Coronary artery (tissue), 2 donors: Measurements from ENCODE around the gene CASZ1.

Experiments used
- DNase-seq: peaks from one replicate; pipeline ENCODE4 v3.0.0-alpha.2; 2017; ENCODE audit warnings: low spot score
- H3K27ac ChIP-seq, 2 donors: fragments of 200-600 bp; sonication (generic); one replicate each; pipeline ENCODE4 v1.5.1; 2016 to 2019
- H3K4me3 ChIP-seq: fragments of 200-600 bp; sonication (generic); 2 replicates; pipeline ENCODE4 v1.5.1; 2016; ENCODE audit warnings: mild to moderate bottlenecking, moderate library complexity
- CTCF ChIP-seq: fragments of 200-600 bp; sonication (generic); IDR thresholded peaks from one replicate; pipeline ENCODE4 v1.5.1; 2019; ENCODE audit warnings: antibody characterized with exemption

CASZ1 gene

GRCh38 chr1:10610901-10611600 is 185.4 kb downstream of the CASZ1 start:
- Histone ChIP-seq H3K4me3 (no peak overlapping the region), H3K27ac (no peak overlapping the region)
- peak; percentile 41 for DNase-seq
- TF ChIP-seq CTCF: no peak

- no peak overlapping the region for H3K27ac ChIP-seq
- H3K4me3 ChIP-seq: no peak overlapping the region
- TF ChIP-seq CTCF: no peak
- no peak for DNase-seq
Measured at GRCh38 chr1:10608690-10609089, 187.8 kb downstream of the CASZ1 start.

GRCh38 chr1:10607228-10607627 is 189.2 kb downstream of the CASZ1 start:
- DNase-seq: no peak
- no peak for TF ChIP-seq CTCF
- H3K27ac ChIP-seq: no peak overlapping the region
- H3K4me3 ChIP-seq: no peak overlapping the region

- DNase-seq: peak; percentile 50
- Histone ChIP-seq H3K27ac (no peak overlapping the region), H3K4me3 (no peak overlapping the region)
- TF ChIP-seq CTCF: no peak
Measured at GRCh38 chr1:10606064-10606463, 190.4 kb downstream of the CASZ1 start.

- DNase-seq: no peak
- Histone ChIP-seq H3K27ac (no peak overlapping the region), H3K4me3 (no peak overlapping the region)
- TF ChIP-seq CTCF: no peak
Measured at GRCh38 chr1:10604966-10605365, 191.5 kb downstream of the CASZ1 start.

GRCh38 chr1:10602936-10603335 is 193.5 kb downstream of the CASZ1 start:
- no peak overlapping the region for H3K27ac ChIP-seq
- no peak for TF ChIP-seq CTCF
- no peak for DNase-seq
- no peak overlapping the region for H3K4me3 ChIP-seq

- no peak for DNase-seq
- Histone ChIP-seq H3K27ac (no peak overlapping the region), H3K4me3 (no peak overlapping the region)
- TF ChIP-seq CTCF: no peak
Measured at GRCh38 chr1:10601342-10602070, 194.9 kb downstream of the CASZ1 start.
